Neuronal stem cell (in vitro differentiated cells): Measurements from ENCODE around the gene RPL27.

Experiments used
- DNase-seq: peaks from one replicate; pipeline ENCODE4 v3.0.0-alpha.2; 2013; ENCODE audit warnings: low spot score
- H2AFZ ChIP-seq: one replicate; pipeline ENCODE4 v1.6.1; 2013; ENCODE audit warnings: mild to moderate bottlenecking, low read length, inconsistent platforms
- H2AK5ac ChIP-seq: 2 replicates; pipeline ENCODE4 v1.6.1; 2013; ENCODE audit warnings: low read depth, mild to moderate bottlenecking, inconsistent platforms, low read length, moderate library complexity, mixed read lengths
- H2BK120ac ChIP-seq: 2 replicates; pipeline ENCODE4 v1.6.1; 2013; ENCODE audit warnings: low read depth, mild to moderate bottlenecking, inconsistent platforms, low read length, moderate library complexity, mixed read lengths
- H2BK12ac ChIP-seq: one replicate; pipeline ENCODE4 v1.6.1; 2013; ENCODE audit warnings: low read length, inconsistent platforms
- H2BK15ac ChIP-seq: 2 replicates; pipeline ENCODE4 v1.6.1; 2013; ENCODE audit warnings: mild to moderate bottlenecking, low read length, inconsistent platforms, mixed read lengths
- H2BK5ac ChIP-seq: one replicate; pipeline ENCODE4 v1.6.1; 2013; ENCODE audit warnings: inconsistent platforms, mild to moderate bottlenecking, low read length, moderate library complexity
- H3K14ac ChIP-seq: one replicate; pipeline ENCODE4 v1.6.1; 2013; ENCODE audit warnings: low read length, inconsistent platforms
- H3K18ac ChIP-seq: 2 replicates; pipeline ENCODE4 v1.6.1; 2013; ENCODE audit warnings: low read length, inconsistent platforms
- H3K23ac ChIP-seq: 2 replicates; pipeline ENCODE4 v1.6.1; 2013; ENCODE audit warnings: low read depth, mild to moderate bottlenecking, mixed read lengths, low read length, inconsistent platforms; ENCODE audit not compliant: poor library complexity
- H3K27ac ChIP-seq: replicated peaks from 3 replicates; pipeline ENCODE4 v1.5.1; 2013; ENCODE audit warnings: low read length, inconsistent platforms
- H3K27me3 ChIP-seq, 3 experiments: 2 replicates each; pipeline ENCODE4 v1.6.1; 2013; ENCODE audit warnings: low read length in 3 of 3, mild to moderate bottlenecking in 2 of 3, inconsistent platforms in 1 of 3, low read depth in 1 of 3, mixed read lengths in 1 of 3, moderate library complexity in 1 of 3; ENCODE audit not compliant: control insufficient read depth in 3 of 3, insufficient read depth in 3 of 3
- H3K36me3 ChIP-seq, 2 donors: replicated peaks in 1 of 2; 2 replicates each; pipeline ENCODE4 v1.6.1; 2013; ENCODE audit warnings: low read length in 2 of 2; ENCODE audit not compliant: control insufficient read depth in 2 of 2, insufficient read depth in 2 of 2
- H3K4ac ChIP-seq: 2 replicates; pipeline ENCODE4 v1.6.1; 2013; ENCODE audit warnings: inconsistent platforms, mild to moderate bottlenecking, low read length, moderate library complexity
- H3K4me1 ChIP-seq, 2 donors: 1 replicate in 1 of 2; 2 replicates in 1 of 2; pipeline ENCODE4 v1.6.1; 2013; ENCODE audit warnings: low read length in 2 of 2, low read depth in 1 of 2; ENCODE audit not compliant: control insufficient read depth in 2 of 2, insufficient read depth in 1 of 2
- H3K4me2 ChIP-seq: one replicate; pipeline ENCODE4 v1.6.1; 2013; ENCODE audit warnings: mild to moderate bottlenecking, low read length, inconsistent platforms; ENCODE audit not compliant: insufficient read depth, poor library complexity, severe bottlenecking
- H3K4me3 ChIP-seq, 2 donors: 2 replicates each; pipeline ENCODE4 v1.5.1; 2013; ENCODE audit warnings: low read length in 2 of 2, mild to moderate bottlenecking in 2 of 2, inconsistent platforms in 1 of 2, moderate library complexity in 1 of 2
- H3K79me1 ChIP-seq: one replicate; pipeline ENCODE4 v1.6.1; 2013; ENCODE audit warnings: low read depth, mild to moderate bottlenecking, inconsistent platforms, low read length, moderate library complexity
- H3K9ac ChIP-seq: one replicate; pipeline ENCODE4 v1.6.1; 2013; ENCODE audit warnings: mild to moderate bottlenecking, low read depth, low read length, inconsistent platforms; ENCODE audit not compliant: poor library complexity
- H3K9me3 ChIP-seq, 2 donors: replicated peaks in 1 of 2; 2 replicates each; pipeline versions ENCODE3 to v1.6.1; 2013; ENCODE audit warnings: low read length in 2 of 2, mild to moderate bottlenecking in 2 of 2, inconsistent platforms in 1 of 2, low read depth in 1 of 2, mixed read lengths in 1 of 2, moderate library complexity in 1 of 2; ENCODE audit not compliant: control insufficient read depth in 2 of 2, insufficient read depth in 1 of 2
- H4K8ac ChIP-seq: one replicate; pipeline ENCODE4 v1.6.1; 2013; ENCODE audit warnings: low read depth, mild to moderate bottlenecking, inconsistent platforms, low read length, moderate library complexity
- H4K91ac ChIP-seq: one replicate; pipeline ENCODE4 v1.6.1; 2013; ENCODE audit warnings: low read length, low read depth, mild to moderate bottlenecking, inconsistent platforms; ENCODE audit not compliant: poor library complexity
- WGBS, 2 donors: extraction: QIAGEN DNeasy Blood & Tissue Kit; methylation state at CpG; one replicate each; pipeline ENCODE4 v1.1.7; 2013; ENCODE audit warnings: missing lambda C conversion rate in 2 of 2, mixed read lengths in 1 of 2; ENCODE audit not compliant: insufficient read length in 2 of 2, insufficient replicate concordance in 1 of 2; ENCODE audit errors: extremely low coverage in 2 of 2; 5-methylcytosine and 5-hydroxymethylcytosine counted together

Gene RPL27

GRCh38 chr17:43021741-43022512 lies 23.7 kb downstream of the RPL27 start, which contains the start of gene VAT1:
Gene VAT1, minus strand, starts transcription at chr17:43022385. Its CDS starts 63 bp downstream, at chr17:43022322.
- Histone ChIP-seq H4K8ac (no peak within 1 kb of the TSS), H3K9ac (peak within 1 kb of the TSS; percentile 97), H3K14ac (peak within 1 kb of the TSS; percentile 95), H3K9me3 (no peaks in the 10 kb centered on the region), H2AK5ac (peak within 1 kb of the TSS; percentile 20), H3K27ac (peak within 1 kb of the TSS; percentile 57), H3K27me3 (no peaks in the 10 kb centered on the region), H2BK15ac (peak within 1 kb of the TSS; percentile 2), H4K91ac (no peak within 1 kb of the TSS), H3K79me1 (peaks cover 11% of the 10 kb centered on the region), H3K4me1 (peaks cover 18 to 45% of the 10 kb centered on the region in 2 donors), H2BK120ac (no peak within 1 kb of the TSS), H3K4me3 (peak within 1 kb of the TSS; percentile 89 to 97), H3K4ac (no peak within 1 kb of the TSS), H2BK5ac (peak within 1 kb of the TSS; percentile 85), H2AFZ (peak within 1 kb of the TSS; percentile 98), H2BK12ac (peak within 1 kb of the TSS; percentile 1), H3K18ac (peak within 1 kb of the TSS; percentile 25), H3K23ac (peak within 1 kb of the TSS; percentile 87), H3K4me2 (peak within 1 kb of the TSS; percentile 83), H3K36me3 (peaks cover 0 to 3% of the 10 kb centered on the region in 2 donors)
- no CpG with 5 or more reads among the region's 80 CpGs for WGBS, 2 donors
- peak; percentile 71 for DNase-seq

- Histone ChIP-seq H3K27ac (peak within 1 kb of the TSS; percentile 96), H3K4me3 (peak within 1 kb of the TSS; percentile 73 to 93), H3K4me1 (peaks cover 18 to 32% of the 10 kb centered on the region in 2 donors), H3K79me1 (peaks cover 4% of the 10 kb centered on the region), H2BK120ac (no peak within 1 kb of the TSS), H2BK5ac (peak within 1 kb of the TSS; percentile 96), H3K4me2 (peak within 1 kb of the TSS; percentile 99), H2BK15ac (peak within 1 kb of the TSS; percentile 100), H3K27me3 (no peaks in the 10 kb centered on the region), H3K23ac (peak within 1 kb of the TSS; percentile 78), H3K14ac (peak within 1 kb of the TSS; percentile 97), H3K4ac (peak within 1 kb of the TSS; percentile 58), H3K9ac (peak within 1 kb of the TSS; percentile 96), H3K9me3 (peaks cover 0 to 1% of the 10 kb centered on the region in 2 donors), H4K91ac (no peak within 1 kb of the TSS), H3K18ac (peak within 1 kb of the TSS; percentile 99), H3K36me3 (peaks cover 0 to 12% of the 10 kb centered on the region in 2 donors), H2AFZ (peak within 1 kb of the TSS; percentile 92), H2AK5ac (peak within 1 kb of the TSS; percentile 95), H4K8ac (no peak within 1 kb of the TSS), H2BK12ac (peak within 1 kb of the TSS; percentile 93)
- WGBS, 2 donors = no CpG with 5 or more reads among the region's 61 CpGs
- DNase-seq = peak; percentile 97
These were observed 26.4 kb downstream of the RPL27 start, which contains the start of gene RND2 for GRCh38 chr17:43024407-43025289. Gene RND2, plus strand, starts transcription at chr17:43025231. Its CDS starts 117 bp downstream, at chr17:43025348.

GRCh38 chr17:43025290-43025657 lies 27.1 kb downstream of the RPL27 start:
- no peaks in the 10 kb centered on the region for H3K27me3 ChIP-seq
- H2BK15ac ChIP-seq = peak overlapping the region; percentile 53
- H3K79me1 ChIP-seq = peaks cover 3% of the 10 kb centered on the region
- no peak for DNase-seq
- H4K91ac ChIP-seq = no peak overlapping the region
- H4K8ac ChIP-seq = no peak overlapping the region
- H2AFZ ChIP-seq = peak overlapping the region; percentile 91
- H2BK5ac ChIP-seq = peak overlapping the region; percentile 96
- no CpG with 5 or more reads among the region's 27 CpGs for WGBS, 2 donors
- no peak overlapping the region for H3K4ac ChIP-seq
- peak overlapping the region; percentile 97 for H3K18ac ChIP-seq
- H2BK120ac ChIP-seq = no peak overlapping the region
- H3K27ac ChIP-seq = peak overlapping the region; percentile 66
- H3K9ac ChIP-seq = peak overlapping the region; percentile 95
- H3K4me2 ChIP-seq = peak overlapping the region; percentile 57
- H3K4me3 ChIP-seq = peak overlapping the region; percentile 57 to 93
- peak overlapping the region; percentile 93 for H2BK12ac ChIP-seq
- H3K4me1 ChIP-seq = peaks cover 19 to 26% of the 10 kb centered on the region in 2 donors
- H3K23ac ChIP-seq = peak overlapping the region; percentile 78
- peak overlapping the region; percentile 97 for H3K14ac ChIP-seq
- peaks cover 0 to 12% of the 10 kb centered on the region in 2 donors for H3K36me3 ChIP-seq
- peaks cover 0 to 1% of the 10 kb centered on the region in 2 donors for H3K9me3 ChIP-seq
- H2AK5ac ChIP-seq = peak overlapping the region; percentile 95
